ENCODE results near the gene NTRK3. TPM values are rescaled to one million over a fixed set of nuclear protein-coding genes. Genes with fewer than 3 reads are reported as not detected.

The NTRK3 gene
- total RNA-seq, 1 experiment from 2014 or later: 2.3 TPM

GRCh38 chr15:87962428-87962827 lies 294.1 kb downstream of the NTRK3 start:
- no peak overlapping the region for H3K4me3 ChIP-seq (ENCODE audit: insufficient read depth, low read depth, low read length)
- no peak for DNase-seq
- no peaks in the 10 kb centered on the region for H3K27me3 ChIP-seq (ENCODE audit: control insufficient read depth, insufficient read depth, low read length)
- H3K36me3 ChIP-seq (replicated peaks; ENCODE audit: control insufficient read depth, insufficient read depth, low read length): no peaks in the 10 kb centered on the region

DNA sequence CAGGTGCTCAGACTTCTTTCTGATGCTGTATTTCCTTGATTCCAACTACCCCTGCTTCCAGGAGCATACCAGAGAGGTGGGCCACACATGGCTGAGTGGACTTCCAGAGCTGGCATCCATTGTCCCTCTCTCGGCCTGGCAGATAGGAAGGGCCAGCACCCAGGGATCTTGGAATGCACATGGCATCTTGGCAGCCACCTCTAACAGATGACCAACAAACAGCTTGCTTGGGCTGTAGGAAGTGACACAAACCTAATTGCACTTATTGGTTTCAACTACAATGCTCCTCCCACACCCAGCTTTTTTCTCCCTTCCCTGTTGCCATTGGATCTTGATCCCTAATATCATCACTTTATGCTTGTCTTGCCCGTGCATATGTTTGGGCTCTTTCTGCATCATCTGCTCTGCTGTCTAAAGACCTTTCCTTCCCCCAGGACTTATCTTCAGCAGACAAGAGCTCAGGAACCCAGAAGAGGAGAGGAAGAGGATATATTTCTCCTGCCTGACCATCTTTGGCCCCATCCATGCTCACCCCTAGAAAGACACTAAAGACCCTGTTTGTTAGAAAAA lies 294.6 kb downstream of the NTRK3 start:
- no peak for DNase-seq
- Histone ChIP-seq H3K27me3 (ENCODE audit: control insufficient read depth, insufficient read depth, low read length) (no peaks in the 10 kb centered on the region), H3K4me3 (ENCODE audit: insufficient read depth, low read depth, low read length) (no peak overlapping the region), H3K36me3 (replicated peaks; ENCODE audit: control insufficient read depth, insufficient read depth, low read length) (no peaks in the 10 kb centered on the region)

GRCh38 chr15:87959662-87960061 lies 296.9 kb downstream of the NTRK3 start:
- Histone ChIP-seq H3K4me3 (ENCODE audit: insufficient read depth, low read depth, low read length) (no peak overlapping the region), H3K36me3 (replicated peaks; ENCODE audit: control insufficient read depth, insufficient read depth, low read length) (no peaks in the 10 kb centered on the region), H3K27me3 (ENCODE audit: control insufficient read depth, insufficient read depth, low read length) (no peaks in the 10 kb centered on the region)
- no peak for DNase-seq

- Histone ChIP-seq H3K27me3 (ENCODE audit: control insufficient read depth, insufficient read depth, low read length) (no peaks in the 10 kb centered on the region), H3K36me3 (replicated peaks; ENCODE audit: control insufficient read depth, insufficient read depth, low read length) (no peaks in the 10 kb centered on the region), H3K4me3 (ENCODE audit: insufficient read depth, low read depth, low read length) (no peak overlapping the region)
- no peak for DNase-seq
Measured at GRCh38 chr15:87959080-87959479, 297.5 kb downstream of the NTRK3 start.

DNA sequence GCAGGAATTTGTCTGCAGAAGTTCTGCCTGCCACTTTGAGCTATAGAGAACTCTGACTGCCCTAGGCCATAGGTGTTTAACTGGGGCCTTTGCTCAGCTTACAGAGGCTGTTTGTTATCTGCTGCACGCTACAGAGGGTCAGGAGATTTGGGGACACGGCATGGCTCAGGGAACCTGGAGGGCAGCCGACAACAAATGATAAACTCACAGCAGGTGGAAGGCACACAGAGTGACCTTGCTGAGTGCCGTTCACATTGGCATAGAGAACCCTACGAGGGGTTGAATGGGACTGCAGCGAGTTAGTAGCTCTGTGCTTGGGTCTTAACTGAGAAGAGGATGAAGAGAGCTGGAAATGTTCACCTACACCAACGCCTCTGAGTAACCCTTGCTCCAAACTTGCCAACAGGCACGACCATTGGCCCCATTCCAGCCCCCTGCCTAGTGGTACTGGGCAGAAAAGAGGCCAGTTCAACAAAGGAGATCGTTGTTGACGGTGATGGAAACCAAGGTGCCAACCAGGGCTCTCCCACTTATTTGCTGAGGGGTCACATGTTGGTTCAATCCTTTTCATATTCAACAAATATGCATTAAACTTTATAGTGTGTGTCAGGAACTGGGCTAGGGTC lies 301.1 kb downstream of the NTRK3 start:
- Histone ChIP-seq H3K36me3 (replicated peaks; ENCODE audit: control insufficient read depth, insufficient read depth, low read length) (no peaks in the 10 kb centered on the region), H3K27me3 (ENCODE audit: control insufficient read depth, insufficient read depth, low read length) (no peaks in the 10 kb centered on the region), H3K4me3 (ENCODE audit: insufficient read depth, low read depth, low read length) (no peak overlapping the region)
- no peak for DNase-seq

- no peak overlapping the region for H3K4me3 ChIP-seq (ENCODE audit: insufficient read depth, low read depth, low read length)
- no peak for DNase-seq
- no peaks in the 10 kb centered on the region for H3K36me3 ChIP-seq (replicated peaks; ENCODE audit: control insufficient read depth, insufficient read depth, low read length)
- no peaks in the 10 kb centered on the region for H3K27me3 ChIP-seq (ENCODE audit: control insufficient read depth, insufficient read depth, low read length)
Measured at GRCh38 chr15:87954793-87955192, 301.7 kb downstream of the NTRK3 start.

DNA sequence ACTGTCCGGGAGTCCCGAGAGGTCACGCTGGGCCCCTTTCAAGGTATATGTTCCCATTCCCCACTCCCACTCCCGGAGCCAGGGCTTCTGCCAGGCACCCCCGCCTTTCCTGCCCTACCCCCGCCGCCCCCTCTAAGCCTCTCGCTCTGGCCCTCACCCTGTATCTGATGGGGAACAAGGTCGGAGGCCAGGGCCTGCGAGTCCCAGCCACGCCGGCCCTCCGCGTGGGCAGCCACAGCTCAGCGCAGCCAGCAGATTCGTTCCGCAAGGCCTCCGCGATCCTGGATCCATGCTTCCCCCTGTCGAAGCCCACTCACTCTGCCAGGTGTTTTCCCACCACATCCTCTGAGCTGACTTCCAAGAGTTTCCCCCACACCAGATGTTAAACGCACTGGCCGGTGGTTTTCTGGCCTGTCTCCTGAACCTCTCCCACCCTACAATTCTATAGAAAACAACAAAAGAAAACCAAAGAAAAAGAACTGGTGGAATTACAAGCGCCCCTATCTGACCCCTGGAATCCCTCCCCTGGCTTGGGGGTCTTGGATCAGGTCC lies 303.7 kb downstream of the NTRK3 start:
- H3K36me3 ChIP-seq (replicated peaks; ENCODE audit: control insufficient read depth, insufficient read depth, low read length): no peaks in the 10 kb centered on the region
- DNase-seq: no peak
- no peak overlapping the region for H3K4me3 ChIP-seq (ENCODE audit: insufficient read depth, low read depth, low read length)
- H3K27me3 ChIP-seq (ENCODE audit: control insufficient read depth, insufficient read depth, low read length): no peaks in the 10 kb centered on the region

DNA sequence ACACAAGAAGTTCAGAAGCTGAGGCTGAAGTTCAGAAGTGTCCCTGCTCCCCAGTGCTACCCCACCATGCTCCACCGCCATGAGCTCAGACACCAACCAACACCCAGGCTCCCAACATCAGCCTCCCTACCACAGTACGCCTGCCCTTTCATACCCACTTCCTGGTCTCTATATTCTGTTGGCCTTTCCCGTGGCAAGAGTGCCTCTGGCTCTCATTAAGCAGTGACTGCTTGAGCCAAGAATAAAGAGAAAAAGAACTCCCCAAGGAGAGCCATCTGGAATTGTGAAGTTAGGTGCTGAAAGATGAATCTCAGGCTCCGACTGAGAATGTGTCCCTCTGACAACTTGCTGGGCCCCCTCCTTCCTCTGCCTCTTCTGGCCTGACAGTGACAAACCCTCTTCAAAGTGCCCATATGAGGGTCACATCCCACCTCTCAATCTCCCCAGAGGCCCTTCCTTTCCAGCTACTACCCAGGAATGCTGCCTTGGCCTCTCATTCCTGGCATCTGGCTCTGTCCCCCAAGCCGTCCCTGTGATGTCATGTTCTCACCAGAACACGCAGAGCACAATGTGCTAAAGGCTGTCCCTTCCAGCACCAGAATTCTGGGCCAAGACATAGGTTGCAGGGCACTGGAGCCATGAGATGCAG lies 306.8 kb downstream of the NTRK3 start:
- Histone ChIP-seq H3K27me3 (ENCODE audit: control insufficient read depth, insufficient read depth, low read length) (no peaks in the 10 kb centered on the region), H3K36me3 (replicated peaks; ENCODE audit: control insufficient read depth, insufficient read depth, low read length) (no peaks in the 10 kb centered on the region), H3K4me3 (ENCODE audit: insufficient read depth, low read depth, low read length) (no peak overlapping the region)
- DNase-seq: no peak

GRCh38 chr15:87949151-87949574 lies 307.4 kb downstream of the NTRK3 start:
- Histone ChIP-seq H3K27me3 (ENCODE audit: control insufficient read depth, insufficient read depth, low read length) (no peaks in the 10 kb centered on the region), H3K36me3 (replicated peaks; ENCODE audit: control insufficient read depth, insufficient read depth, low read length) (no peaks in the 10 kb centered on the region), H3K4me3 (ENCODE audit: insufficient read depth, low read depth, low read length) (no peak overlapping the region)
- no peak for DNase-seq

GRCh38 chr15:87947560-87947959 lies 309.0 kb downstream of the NTRK3 start:
- Histone ChIP-seq H3K27me3 (ENCODE audit: control insufficient read depth, insufficient read depth, low read length) (no peaks in the 10 kb centered on the region; the same call in 1 of the 2 replicates), H3K36me3 (replicated peaks; ENCODE audit: control insufficient read depth, insufficient read depth, low read length) (no peaks in the 10 kb centered on the region), H3K4me3 (ENCODE audit: insufficient read depth, low read depth, low read length) (no peak overlapping the region)
- no peak for DNase-seq

- Histone ChIP-seq H3K27me3 (ENCODE audit: control insufficient read depth, insufficient read depth, low read length) (no peaks in the 10 kb centered on the region; the same call in 1 of the 2 replicates), H3K36me3 (replicated peaks; ENCODE audit: control insufficient read depth, insufficient read depth, low read length) (no peaks in the 10 kb centered on the region), H3K4me3 (ENCODE audit: insufficient read depth, low read depth, low read length) (no peak overlapping the region)
- no peak for DNase-seq
Measured at GRCh38 chr15:87945246-87945645, 311.3 kb downstream of the NTRK3 start.

DNA sequence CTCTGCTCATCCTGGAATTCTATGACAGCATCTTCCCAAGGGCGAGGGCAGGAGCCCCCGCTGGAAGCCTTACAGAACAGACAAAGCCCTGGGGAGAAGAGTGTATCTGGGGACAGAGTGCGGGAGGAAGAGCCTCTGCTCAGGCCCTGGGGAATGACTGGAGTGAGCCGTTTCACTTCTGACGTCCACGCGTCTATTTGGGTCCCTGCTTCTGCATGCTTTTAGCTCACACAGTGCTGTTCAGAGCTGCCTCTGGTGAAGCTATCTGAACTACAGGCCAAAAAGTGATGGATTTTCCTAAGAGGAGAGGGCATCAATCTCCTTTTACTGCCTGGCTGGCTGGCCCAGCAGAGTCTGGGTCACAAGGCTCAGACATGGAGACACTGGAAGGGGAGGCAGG lies 311.8 kb downstream of the NTRK3 start:
- Histone ChIP-seq H3K27me3 (ENCODE audit: control insufficient read depth, insufficient read depth, low read length) (no peaks in the 10 kb centered on the region; the same call in 1 of the 2 replicates), H3K4me3 (ENCODE audit: insufficient read depth, low read depth, low read length) (no peak overlapping the region), H3K36me3 (replicated peaks; ENCODE audit: control insufficient read depth, insufficient read depth, low read length) (no peaks in the 10 kb centered on the region)
- no peak for DNase-seq

DNA sequence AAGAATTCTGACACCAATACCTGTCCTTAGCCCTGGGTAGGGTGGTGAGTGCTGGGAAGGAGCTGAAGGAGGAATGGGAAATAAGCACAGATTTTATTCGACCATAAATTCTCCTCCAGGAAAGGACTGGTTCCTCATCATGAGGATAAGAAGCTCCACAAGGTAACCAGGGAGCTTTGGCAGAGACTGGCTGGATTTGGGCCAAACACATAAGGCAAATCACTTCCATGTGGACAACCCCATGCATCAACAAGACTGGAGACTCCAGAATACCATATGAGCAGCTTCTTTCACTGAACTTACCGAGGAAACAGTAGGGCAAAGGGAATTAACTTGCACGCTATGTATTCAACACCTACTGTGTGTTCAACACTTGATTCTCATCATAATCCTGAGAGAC lies 312.5 kb downstream of the NTRK3 start:
- H3K4me3 ChIP-seq (ENCODE audit: insufficient read depth, low read depth, low read length): no peak overlapping the region
- no peak for DNase-seq
- no peaks in the 10 kb centered on the region; the same call in 1 of the 2 replicates for H3K27me3 ChIP-seq (ENCODE audit: control insufficient read depth, insufficient read depth, low read length)
- H3K36me3 ChIP-seq (replicated peaks; ENCODE audit: control insufficient read depth, insufficient read depth, low read length): no peaks in the 10 kb centered on the region

- Histone ChIP-seq H3K4me3 (ENCODE audit: insufficient read depth, low read depth, low read length) (no peak overlapping the region), H3K27me3 (ENCODE audit: control insufficient read depth, insufficient read depth, low read length) (no peaks in the 10 kb centered on the region; the same call in 1 of the 2 replicates), H3K36me3 (replicated peaks; ENCODE audit: control insufficient read depth, insufficient read depth, low read length) (no peaks in the 10 kb centered on the region)
- no peak for DNase-seq
Measured at GRCh38 chr15:87943626-87944025, 312.9 kb downstream of the NTRK3 start.

DNA sequence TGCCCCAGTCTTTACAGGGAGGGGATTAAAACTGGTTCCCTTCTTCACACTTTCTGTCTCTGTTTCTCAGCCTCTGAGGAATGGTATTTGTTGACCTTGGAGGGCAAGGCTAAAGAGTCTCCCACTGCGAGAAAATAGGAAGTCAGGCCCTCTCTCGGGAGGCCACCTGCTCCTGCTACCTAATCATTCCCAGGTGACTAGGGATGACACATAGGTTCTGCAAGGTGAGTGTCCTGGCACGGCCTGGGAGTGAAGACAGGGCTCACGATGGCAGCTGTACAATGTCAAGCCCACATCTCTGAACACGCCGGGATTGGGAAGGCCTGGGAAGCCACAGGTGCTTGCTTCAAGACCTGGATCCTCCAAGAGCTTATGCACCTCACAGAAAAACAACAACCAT lies 314.2 kb downstream of the NTRK3 start:
- no peak for DNase-seq
- no peaks in the 10 kb centered on the region for H3K36me3 ChIP-seq (replicated peaks; ENCODE audit: control insufficient read depth, insufficient read depth, low read length)

More for the DNA sequence above, 314.2 kb downstream of the NTRK3 start:
- H3K4me3 ChIP-seq (ENCODE audit: insufficient read depth, low read depth, low read length): no peak overlapping the region
- H3K27me3 ChIP-seq (ENCODE audit: control insufficient read depth, insufficient read depth, low read length): no peaks in the 10 kb centered on the region; the same call in 1 of the 2 replicates
